Testis (tissue), 3 donors: ENCODE data around the gene DNLZ. TPM values are rescaled to one million over a fixed set of nuclear protein-coding genes. Genes with fewer than 3 reads are reported as not detected.

ENCODE experiments used
- DNase-seq: peaks from one replicate; pipeline ENCODE4 v3.0.0-alpha.2; 2019
- H3K27ac ChIP-seq, 2 donors: fragments of 200-600 bp; sonication (generic); one replicate each; pipeline ENCODE4 v1.5.1; 2019
- H3K27me3 ChIP-seq: fragments of 200-600 bp; sonication (generic); one replicate; pipeline ENCODE4 v1.5.1; 2019
- H3K36me3 ChIP-seq: fragments of 200-600 bp; sonication (generic); one replicate; pipeline ENCODE4 v1.5.1; 2017; ENCODE audit warnings: low read depth; ENCODE audit errors: missing control alignments
- H3K4me1 ChIP-seq: fragments of 200-600 bp; sonication (generic); one replicate; pipeline ENCODE4 v1.5.1; 2019
- H3K4me3 ChIP-seq, 2 donors: fragments of 200-600 bp; sonication (generic); one replicate each; pipeline ENCODE4 v1.5.1; 2017 to 2019
- H3K9me3 ChIP-seq: fragments of 200-600 bp; sonication (generic); one replicate; pipeline ENCODE4 v1.5.1; 2017
- POLR2A ChIP-seq: fragments of 450-650 bp; IDR thresholded peaks from one replicate; pipeline ENCODE4 v1.6.1; 2017; ENCODE audit warnings: antibody characterized with exemption, mild to moderate bottlenecking, moderate library complexity
- WGBS, 2 donors: methylation state at CpG; one replicate each; pipeline ENCODE4 v1.1.5; 2018; 5-methylcytosine and 5-hydroxymethylcytosine counted together
- intact Hi-C: fragments of 100-400 bp; cut with DNase I; formaldehyde crosslinking; loops from one replicate; pipeline ENCODE4 v1.15.1; 2023; ENCODE audit warnings: low total_unique reads
- polyA plus RNA-seq: library from polyadenylated mRNA; stranded (reverse); fragments of 350-450 nt; fragmentation: Illumina TruSeq; extraction: RNeasy Lipid Tissue Mini Kit (QIAGEN cat#74804); gene quantifications from one replicate; pipeline ENCODE4 v1.2.3, GENCODE V29; 2014; ENCODE audit warnings: low read depth, low replicate concordance; ENCODE audit not compliant: insufficient read depth
- total RNA-seq, 2 donors: library from RNA; depleted of rRNA; stranded (reverse); fragments of >200 nt; gene quantifications; one replicate each; pipeline ENCODE4 v1.2.3, GENCODE V29; 2016
- TF ChIP-seq, protein P1 (sequence below), 3 experiments: fragments of 450-650 bp in 2 of 3; fragments of 200-600 bp in 1 of 3; sonication (generic) in 1 of 3; IDR thresholded peaks; one replicate each; pipeline ENCODE4 v1.5.1; 2016 to 2019; ENCODE audit warnings: antibody characterized with exemption in 3 of 3, mild to moderate bottlenecking in 2 of 3, moderate library complexity in 1 of 3

Gene DNLZ
- total and polyA plus RNA-seq, 3 donors from 2014 or later, result 14.0 to 51.1 (median 48.2) TPM

DNA sequence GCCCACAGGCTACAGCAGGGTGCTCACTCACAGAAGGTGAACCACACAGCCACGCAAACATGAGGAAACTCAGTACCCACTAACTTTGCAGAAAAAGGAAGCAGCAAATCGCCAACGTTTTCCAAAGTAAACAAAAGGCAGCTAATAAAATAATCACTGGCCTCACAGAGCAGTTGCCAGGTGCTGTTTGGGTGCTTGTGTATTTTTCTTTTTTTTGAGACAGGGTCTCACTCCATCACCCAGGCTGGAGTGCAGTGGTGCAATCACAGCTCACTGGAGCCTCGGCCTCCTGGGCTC, 32.6 kb upstream of the DNLZ start:
- Histone ChIP-seq H3K9me3 (no peaks in the 10 kb centered on the region), H3K27ac (no peak overlapping the region), H3K36me3 (no peaks in the 10 kb centered on the region), H3K4me3 (no peak overlapping the region), H3K4me1 (peaks cover 13% of the 10 kb centered on the region), H3K27me3 (no peaks in the 10 kb centered on the region)
- DNase-seq, result no peak
- intact Hi-C loops, result no loop called here
- TF ChIP-seq, protein P1, sequence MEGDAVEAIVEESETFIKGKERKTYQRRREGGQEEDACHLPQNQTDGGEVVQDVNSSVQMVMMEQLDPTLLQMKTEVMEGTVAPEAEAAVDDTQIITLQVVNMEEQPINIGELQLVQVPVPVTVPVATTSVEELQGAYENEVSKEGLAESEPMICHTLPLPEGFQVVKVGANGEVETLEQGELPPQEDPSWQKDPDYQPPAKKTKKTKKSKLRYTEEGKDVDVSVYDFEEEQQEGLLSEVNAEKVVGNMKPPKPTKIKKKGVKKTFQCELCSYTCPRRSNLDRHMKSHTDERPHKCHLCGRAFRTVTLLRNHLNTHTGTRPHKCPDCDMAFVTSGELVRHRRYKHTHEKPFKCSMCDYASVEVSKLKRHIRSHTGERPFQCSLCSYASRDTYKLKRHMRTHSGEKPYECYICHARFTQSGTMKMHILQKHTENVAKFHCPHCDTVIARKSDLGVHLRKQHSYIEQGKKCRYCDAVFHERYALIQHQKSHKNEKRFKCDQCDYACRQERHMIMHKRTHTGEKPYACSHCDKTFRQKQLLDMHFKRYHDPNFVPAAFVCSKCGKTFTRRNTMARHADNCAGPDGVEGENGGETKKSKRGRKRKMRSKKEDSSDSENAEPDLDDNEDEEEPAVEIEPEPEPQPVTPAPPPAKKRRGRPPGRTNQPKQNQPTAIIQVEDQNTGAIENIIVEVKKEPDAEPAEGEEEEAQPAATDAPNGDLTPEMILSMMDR (IDR thresholded peaks at IDR 0.05), result no peak
- no peak for TF ChIP-seq POLR2A
- 86 to 94% methylated on average over 4 of the region's 4 CpGs for WGBS, 2 donors

DNA sequence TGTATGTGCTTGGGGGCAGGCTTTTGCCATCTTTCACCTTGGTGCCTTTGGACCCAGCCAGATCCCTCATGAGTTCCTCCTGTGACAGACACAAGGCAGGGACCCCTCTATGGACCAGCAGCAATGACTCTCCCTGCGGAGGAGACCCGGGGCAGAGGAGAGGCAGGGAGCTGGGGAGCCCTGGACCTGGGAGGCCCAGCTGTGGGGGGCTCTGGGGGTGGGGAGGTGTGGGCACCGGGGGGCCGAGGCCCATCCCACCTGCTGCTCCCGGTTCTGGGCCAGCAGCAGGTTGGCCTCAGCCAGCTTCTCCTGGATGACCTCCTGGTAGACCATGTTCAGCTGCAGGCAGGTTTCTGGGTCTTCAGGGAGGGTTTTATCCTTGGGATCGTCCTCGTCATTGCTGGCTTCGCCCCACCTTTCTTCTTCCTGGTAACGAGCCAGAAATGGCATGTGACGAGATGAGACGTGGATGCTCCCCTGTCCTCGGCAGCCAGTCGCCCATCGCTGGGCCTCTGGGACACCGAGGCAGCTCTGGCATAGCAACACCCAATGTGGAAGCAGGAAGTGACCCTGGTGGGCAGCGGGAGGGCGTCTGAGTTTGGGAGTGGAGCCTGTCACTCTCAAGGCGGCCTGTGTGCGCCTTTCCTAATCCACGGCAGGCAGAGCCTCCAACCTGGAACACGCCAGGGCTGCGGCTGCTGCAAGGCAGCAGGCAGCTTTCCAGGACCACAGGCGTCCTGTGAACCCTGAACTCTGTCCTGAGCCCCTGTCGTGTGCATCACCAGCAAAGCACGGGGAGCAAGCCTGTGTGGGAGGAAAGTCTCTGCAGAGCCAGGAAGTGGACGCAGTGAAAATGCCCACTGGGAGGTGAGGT, 32.0 kb upstream of the DNLZ start:
- TF ChIP-seq POLR2A, result no peak
- TF ChIP-seq, protein P1 (IDR thresholded peaks at IDR 0.05), result no peak
- Histone ChIP-seq H3K9me3 (no peaks in the 10 kb centered on the region), H3K36me3 (no peaks in the 10 kb centered on the region), H3K27me3 (no peaks in the 10 kb centered on the region), H3K4me3 (no peak overlapping the region), H3K27ac (no peak overlapping the region), H3K4me1 (peaks cover 11% of the 10 kb centered on the region)
- 87 to 89% methylated on average over 13 to 25 of the region's 26 CpGs for WGBS, 2 donors
- intact Hi-C loops, result no loop called here
- DNase-seq, result no peak

DNA sequence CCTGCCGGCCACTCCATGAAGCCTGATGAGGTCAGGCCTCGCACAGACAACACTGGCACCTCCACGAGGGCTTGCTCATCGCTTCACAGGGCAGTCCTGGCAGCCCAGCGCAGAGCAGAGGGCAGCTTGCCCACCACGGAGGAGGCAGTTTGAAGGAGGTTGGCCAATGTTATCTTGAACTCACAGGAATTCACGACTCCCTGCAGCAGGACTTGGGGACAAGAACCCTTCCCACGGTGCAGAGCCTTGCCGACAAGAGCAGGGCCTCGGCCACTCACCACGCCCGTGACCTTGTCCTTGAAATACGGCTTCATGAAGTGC, 31.4 kb upstream of the DNLZ start:
- intact Hi-C loops, result no loop called here
- Histone ChIP-seq H3K4me1 (peaks cover 8% of the 10 kb centered on the region), H3K27me3 (no peaks in the 10 kb centered on the region), H3K36me3 (no peaks in the 10 kb centered on the region), H3K4me3 (no peak overlapping the region), H3K9me3 (no peaks in the 10 kb centered on the region), H3K27ac (no peak overlapping the region)
- DNase-seq, result no peak
- no peak for TF ChIP-seq POLR2A
- TF ChIP-seq, protein P1 (IDR thresholded peaks at IDR 0.05), result no peak
- WGBS, 2 donors, result 81 to 84% methylated on average over 13 of the region's 13 CpGs

DNA sequence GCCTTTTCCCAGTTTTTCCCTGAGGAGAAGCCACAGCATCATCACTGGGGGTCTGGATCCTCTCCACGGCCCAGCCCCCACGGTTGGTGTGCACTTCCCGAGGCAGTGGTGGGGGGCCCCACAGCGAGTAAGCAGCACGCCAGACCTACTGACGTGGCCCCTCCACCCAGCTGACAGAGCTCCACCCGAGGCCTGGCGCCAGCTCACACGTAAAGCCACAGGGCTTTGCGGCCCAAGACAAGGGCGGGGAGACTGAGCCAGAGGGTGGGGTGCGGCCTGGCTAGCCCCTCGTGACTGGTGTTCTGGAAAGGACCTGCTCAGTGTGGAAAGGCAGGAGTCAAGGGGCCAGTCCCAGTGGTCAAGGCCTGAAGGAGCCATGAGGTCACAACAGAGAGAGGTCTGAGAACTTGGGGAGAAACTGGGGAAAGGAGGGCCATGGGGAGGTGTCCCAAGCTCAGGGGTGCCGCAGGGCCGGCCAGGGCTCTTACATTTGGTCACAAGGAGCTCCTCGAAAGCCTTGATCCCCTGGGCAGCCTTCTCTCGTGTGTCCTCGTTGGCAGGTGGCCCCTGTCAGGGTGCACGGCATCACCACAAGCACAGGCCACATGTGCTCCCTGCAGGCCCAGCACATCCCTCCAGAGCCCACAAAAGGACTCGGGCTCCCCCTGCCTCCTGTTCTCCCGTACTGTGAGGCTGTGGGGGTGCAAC, 30.9 kb upstream of the DNLZ start:
- WGBS, 2 donors, result 92 to 93% methylated on average over 14 to 21 of the region's 21 CpGs
- no peaks in the 10 kb centered on the region for H3K27me3 ChIP-seq
- intact Hi-C loops, result no loop called here

More for the DNA sequence above, 30.9 kb upstream of the DNLZ start:
- H3K4me1 ChIP-seq, result peaks cover 8% of the 10 kb centered on the region
- no peaks in the 10 kb centered on the region for H3K36me3 ChIP-seq
- no peaks in the 10 kb centered on the region for H3K9me3 ChIP-seq
- TF ChIP-seq, protein P1 (IDR thresholded peaks at IDR 0.05), result no peak
- no peak for TF ChIP-seq POLR2A
- H3K4me3 ChIP-seq, result no peak overlapping the region
- H3K27ac ChIP-seq, result no peak overlapping the region
- no peak for DNase-seq
